RWPE1 (cell line): Measurements from ENCODE around the gene BLID.

Experiments
- CTCF ChIA-PET: fragments of 350-600 bp; sonication (Branson Sonifier 250); formaldehyde crosslinking; extraction: SDS; loops from one replicate; lab custom pipeline; 2021; lab: Yijun Ruan, JAX
- POLR2A ChIA-PET: fragments of 400-600 bp; formaldehyde crosslinking; extraction: SDS; loops from one replicate; lab custom pipeline; 2020; ENCODE audit warnings: antibody characterized with exemption; ENCODE audit not compliant: low non-redundant PET; lab: Yijun Ruan, JAX
- DNase-seq: peaks from one replicate; pipeline ENCODE4 v3.0.0; 2012; ENCODE audit warnings: low spot score
- H3K27ac ChIP-seq: fragments of 450-650 bp; 2 replicates; pipeline ENCODE4 v1.5.1; 2017
- CTCF ChIP-seq: fragments of 450-650 bp; conservative IDR thresholded peaks from 2 replicates; pipeline ENCODE4 v1.5.1; 2017; ENCODE audit warnings: low read depth, mild to moderate bottlenecking

BLID gene

GRCh38 chr11:122093731-122094275, 22.2 kb downstream of the BLID start:
- POLR2A ChIA-PET, result no interaction called here

DNA sequence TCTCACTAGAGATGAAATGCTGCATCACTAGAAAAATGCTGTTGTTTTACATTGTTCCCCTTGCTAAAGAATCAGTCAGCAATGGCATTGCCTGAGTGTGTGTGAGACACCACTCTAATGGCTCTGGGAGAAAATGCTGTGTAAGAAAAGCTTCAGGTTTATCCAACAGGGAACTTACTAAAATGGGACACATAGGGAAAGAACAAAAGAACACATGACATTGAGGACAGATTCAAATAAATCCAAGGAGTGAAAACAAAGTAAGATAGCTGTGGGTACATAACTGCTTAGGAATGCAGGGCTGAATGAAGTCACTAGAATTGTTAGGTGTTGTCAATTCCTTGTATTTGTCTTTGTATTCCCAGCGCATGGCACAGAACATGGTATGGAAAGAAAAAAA, 24.2 kb downstream of the BLID start:
- ChIA-PET POLR2A (no interaction called here), CTCF (no interaction called here)
- H3K27ac ChIP-seq, result no peak overlapping the region
- no peak for TF ChIP-seq CTCF
- no peak for DNase-seq

More at GRCh38 chr11:122093731-122094275, 22.2 kb downstream of the BLID start:
- TF ChIP-seq CTCF, result no peak
- CTCF ChIA-PET, result no interaction called here
- H3K27ac ChIP-seq, result no peak overlapping the region
- DNase-seq, result peak; percentile 7

DNA sequence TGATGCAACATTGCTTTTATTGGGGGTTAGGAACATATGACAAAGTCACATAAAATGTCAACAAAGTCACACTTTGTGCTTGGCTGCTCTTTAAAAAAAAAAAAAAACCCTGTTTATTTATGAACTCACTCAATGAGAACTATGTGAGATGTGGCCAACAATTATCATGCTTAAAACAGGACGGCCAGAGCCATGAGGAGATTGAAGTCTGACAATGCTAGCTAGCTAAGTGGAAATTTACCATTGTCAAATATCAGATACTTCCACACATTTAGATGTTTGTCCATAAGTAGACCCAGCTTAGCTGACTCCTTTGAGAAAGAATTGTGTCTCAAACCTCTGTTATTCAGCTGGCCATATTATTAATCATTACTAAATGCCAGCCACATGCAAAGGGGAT, 26.9 kb downstream of the BLID start:
- H3K27ac ChIP-seq, result no peak overlapping the region
- ChIA-PET CTCF (no interaction called here), POLR2A (no interaction called here)
- TF ChIP-seq CTCF, result no peak
- DNase-seq, result no peak

GRCh38 chr11:122085712-122086111, 30.3 kb downstream of the BLID start:
- H3K27ac ChIP-seq, result no peak overlapping the region
- TF ChIP-seq CTCF, result no peak
- DNase-seq, result no peak
- ChIA-PET POLR2A (no interaction called here), CTCF (no interaction called here)

GRCh38 chr11:122085264-122085663, 30.8 kb downstream of the BLID start:
- no peak overlapping the region for H3K27ac ChIP-seq
- peak; percentile 34 for DNase-seq
- POLR2A ChIA-PET, result no interaction called here
- CTCF ChIA-PET, result no interaction called here
- TF ChIP-seq CTCF, result no peak

DNA sequence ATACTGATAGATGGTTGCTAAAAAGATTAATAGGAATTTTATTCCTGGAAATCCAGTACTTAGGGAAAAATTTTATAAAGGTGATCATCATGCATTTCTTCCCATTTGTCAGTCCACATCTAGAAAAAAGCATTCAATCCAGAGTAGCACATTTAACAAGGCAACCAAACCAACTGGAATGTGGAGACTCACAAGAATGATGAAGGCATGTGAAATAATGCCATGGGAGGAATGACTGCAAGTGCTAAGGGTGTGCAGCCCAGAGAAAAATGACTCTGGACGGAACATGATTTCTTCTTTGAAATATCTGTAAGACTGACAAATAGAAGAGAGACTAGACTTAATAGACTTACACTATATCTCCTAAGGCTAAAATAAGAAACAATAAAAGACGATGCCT, 33.8 kb downstream of the BLID start:
- ChIA-PET CTCF (interaction anchor here (1.0 kb wide), 1 partner anchor 402 kb away, joined by 3 read pairs; no protein-coding TSS in a partner anchor), POLR2A (no interaction called here)
- DNase-seq, result no peak
- no peak for TF ChIP-seq CTCF
- no peak overlapping the region for H3K27ac ChIP-seq
